GM19397 (cell line): ENCODE measurements around the gene BCAS1.
"Not testable (repeated sequence)": the region's sequence is repeated elsewhere in the genome, so short reads cannot be mapped to it uniquely, and the experiment has no call there.

Experiments
- ATAC-seq: cut with Tn5 transposase; IDR thresholded peaks from one replicate; pipeline ENCODE4 v1.9.1; 2021; ENCODE audit warnings: mild to moderate bottlenecking, moderate library complexity; ENCODE audit not compliant: unreplicated experiment

Gene BCAS1

DNA sequence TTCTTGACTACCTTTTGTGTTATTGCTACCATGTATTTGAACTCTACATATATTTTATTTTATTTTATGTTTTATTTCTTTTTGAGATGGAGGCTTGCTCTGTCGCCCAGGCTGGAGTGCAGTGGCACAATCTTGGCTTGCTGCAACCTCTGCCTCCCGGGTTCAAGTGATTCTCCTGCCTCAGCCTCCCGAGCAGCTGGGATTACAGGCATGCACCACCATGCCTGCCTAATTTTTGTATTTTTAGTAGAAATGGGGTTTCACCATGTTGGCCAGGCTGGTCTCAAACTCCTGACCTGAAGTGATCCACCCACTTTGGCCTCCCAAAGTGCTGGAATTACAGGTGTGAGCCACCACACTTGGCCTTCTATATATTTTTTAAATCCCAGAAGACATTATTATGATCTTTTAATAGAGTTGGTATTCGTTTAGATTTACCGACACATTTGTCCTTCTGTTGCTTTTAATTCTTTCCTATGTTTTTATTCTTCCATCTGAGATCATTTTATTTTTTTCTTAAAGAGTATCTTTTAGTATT is 137.7 kb downstream of the BCAS1 start:
- ATAC-seq, result not testable (repeated sequence)

GRCh38 chr20:53931597-53931996 is 138.8 kb downstream of the BCAS1 start:
- no peak for ATAC-seq

DNA sequence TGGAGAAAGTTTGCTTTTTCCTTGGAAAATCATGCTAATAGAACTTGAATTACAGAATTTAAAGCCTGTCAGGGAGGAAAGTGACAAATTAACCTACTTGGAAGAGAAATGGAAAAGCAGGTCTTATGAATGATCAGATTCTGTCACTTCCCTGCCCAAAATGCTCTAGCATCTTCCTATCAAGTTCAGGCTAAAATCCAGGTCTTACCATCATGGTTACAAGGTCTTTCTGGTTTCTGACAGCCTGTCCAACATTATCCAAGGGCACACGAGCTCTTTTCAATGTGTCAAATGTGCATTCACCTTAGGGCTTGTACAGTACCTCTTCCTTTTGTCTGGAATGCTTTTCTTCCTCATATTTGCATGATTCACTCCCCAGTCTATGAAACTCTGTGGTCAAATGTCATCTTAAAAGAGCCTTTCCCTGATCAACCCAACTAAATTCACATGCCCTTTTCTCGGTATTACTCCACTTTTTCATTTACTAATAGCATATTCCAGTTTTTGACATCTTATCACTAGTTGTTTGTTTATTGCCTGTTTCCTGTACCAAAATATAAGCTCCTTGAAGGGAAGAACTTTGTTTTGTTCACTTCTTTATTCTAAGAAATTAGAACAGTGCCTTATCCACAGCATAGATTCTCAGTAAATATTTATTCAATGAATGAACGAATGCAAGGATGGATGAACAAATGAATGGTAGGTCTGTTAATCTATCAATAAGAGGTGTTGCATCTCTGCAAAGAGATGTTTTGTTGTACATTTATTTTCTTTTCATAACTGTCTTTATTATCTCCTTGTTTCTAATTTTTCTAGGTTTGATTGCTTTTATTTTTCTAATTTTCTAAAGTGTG is 139.5 kb downstream of the BCAS1 start:
- ATAC-seq, result no peak

DNA sequence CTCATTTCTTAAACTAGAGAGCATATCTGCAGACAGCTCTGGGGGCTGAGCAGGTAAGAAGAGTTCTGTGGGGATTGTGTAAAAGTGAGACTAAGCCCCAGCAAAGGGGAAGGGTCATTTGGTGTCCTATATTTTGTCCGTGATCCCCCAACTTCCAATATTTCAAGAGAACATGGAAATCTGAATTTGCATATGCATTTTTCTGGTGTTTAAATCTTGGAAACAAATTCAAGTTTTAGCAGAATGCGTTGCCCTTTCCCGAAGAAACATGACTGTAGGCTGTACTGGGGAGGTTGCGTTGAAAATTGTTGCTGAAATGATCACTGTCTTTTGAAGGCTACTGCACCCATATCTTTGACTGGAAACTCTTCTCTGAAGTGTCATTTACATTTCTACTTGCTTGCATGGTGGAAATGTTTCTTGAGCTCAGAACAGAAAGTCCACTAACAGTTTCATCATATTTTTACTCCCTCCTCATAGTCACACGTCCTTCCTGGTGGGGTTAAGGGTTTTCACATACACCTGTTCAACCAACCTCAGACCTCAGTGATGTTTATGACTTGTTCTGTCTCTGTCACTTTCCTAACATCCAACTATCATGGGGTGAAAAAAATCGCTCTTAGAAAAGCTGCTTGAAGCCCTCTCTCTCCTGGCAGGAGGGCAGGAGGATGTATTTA is 140.3 kb downstream of the BCAS1 start:
- peak; percentile 50 for ATAC-seq

- ATAC-seq, result no peak
Measured at GRCh38 chr20:53929399-53929798, 141.0 kb downstream of the BCAS1 start.

GRCh38 chr20:53927990-53928389 is 142.4 kb downstream of the BCAS1 start:
- ATAC-seq, result no peak

- peak; percentile 65 for ATAC-seq
Measured at GRCh38 chr20:53926428-53927028, 143.9 kb downstream of the BCAS1 start.

DNA sequence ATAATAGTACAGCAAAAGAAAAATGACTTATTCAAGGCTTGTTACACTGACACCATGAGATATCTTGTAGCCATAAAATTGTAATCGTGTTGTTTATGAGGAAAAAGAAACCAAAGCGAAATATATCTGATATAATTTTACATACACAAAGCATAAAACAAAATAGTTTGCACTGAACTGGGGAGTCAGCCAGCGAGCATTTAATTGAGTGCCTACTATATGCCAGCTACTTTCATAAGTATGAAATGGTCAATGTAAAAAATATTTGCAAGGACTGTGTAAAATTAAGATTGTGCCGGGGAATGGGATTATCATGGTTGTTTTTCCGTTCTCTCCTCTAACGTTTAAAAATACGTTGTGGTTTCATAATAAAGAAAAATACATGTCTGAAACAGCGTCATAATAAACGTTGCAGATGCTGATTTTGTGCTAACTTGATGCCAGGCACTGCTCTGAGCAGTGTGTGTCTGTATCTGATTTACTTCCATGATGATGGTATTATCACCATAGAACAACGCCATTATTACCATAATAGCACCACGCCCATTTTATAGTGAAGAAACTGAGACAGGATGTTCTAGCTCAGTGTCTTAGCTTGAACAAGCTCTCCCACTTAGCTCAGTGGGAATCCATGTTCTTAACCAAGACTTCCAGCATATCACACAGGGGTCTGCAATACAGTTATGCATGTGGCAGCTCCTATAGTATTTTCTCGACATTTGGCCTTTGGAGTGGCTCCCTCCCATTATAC is 144.6 kb downstream of the BCAS1 start:
- ATAC-seq, result no peak

DNA sequence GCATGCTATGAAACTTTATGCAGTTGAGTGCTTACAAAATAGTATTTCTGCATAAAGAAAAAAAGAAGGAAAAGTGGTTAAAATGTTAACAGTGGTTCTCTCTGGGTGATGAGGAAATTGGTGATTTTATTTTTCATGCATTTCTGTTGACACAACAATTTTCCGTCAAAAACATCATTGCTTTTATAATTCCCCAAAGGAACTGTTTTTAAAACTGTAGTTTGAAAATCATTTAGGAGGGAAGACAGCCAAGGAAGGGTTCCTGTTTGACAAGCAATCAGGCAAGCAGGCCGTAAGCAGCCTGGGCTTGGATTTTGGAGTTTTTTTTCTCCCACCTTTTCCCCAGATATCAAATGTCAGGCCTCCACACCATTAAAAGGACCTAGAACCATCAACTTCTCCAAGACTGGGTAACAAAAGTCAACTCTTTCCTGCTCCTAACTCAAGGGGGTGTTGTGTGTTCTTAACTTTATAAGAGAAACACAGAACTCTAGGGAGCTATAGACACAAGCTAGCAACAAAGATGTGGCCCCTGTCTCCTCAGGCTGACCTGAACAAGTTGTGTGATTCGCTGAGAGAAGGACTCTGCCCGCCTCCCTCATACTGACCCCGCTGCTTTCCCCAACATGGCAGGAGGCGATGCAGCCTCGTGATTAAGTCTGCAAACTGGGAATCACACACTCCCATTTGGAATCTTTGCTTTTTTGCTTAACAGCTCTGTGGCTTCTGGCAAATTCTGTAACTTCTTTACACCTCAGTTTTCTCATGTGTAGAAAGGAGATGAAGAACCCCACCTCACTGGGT is 146.6 kb downstream of the BCAS1 start:
- no peak for ATAC-seq

- ATAC-seq, result no peak
Measured at GRCh38 chr20:53922901-53923314, 147.5 kb downstream of the BCAS1 start.

DNA sequence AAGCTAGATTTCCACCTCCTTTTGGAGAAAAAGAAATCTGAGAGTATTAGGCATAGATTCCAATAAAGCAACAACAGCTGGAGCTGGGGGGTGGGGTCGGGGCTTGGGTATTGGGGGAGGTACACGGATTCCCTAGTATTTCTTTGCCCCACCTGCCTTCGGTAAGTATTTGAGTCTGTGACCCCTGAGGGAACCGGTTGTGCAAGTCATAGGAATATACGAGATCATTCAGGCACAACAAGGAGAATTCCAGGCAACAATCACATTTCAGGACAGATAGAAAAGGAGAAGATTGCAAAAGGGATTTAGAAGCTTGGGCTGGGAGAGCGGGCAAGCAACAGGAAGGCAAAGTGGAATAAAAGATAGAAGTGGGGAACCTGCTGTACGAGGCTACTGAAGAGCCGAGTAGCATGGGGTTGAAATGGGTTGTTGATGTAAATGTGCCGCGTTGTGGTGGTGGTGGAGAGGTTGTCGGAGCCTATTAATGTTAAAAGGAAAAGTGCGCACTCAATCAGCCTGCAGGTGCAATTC is 148.9 kb downstream of the BCAS1 start:
- ATAC-seq, result no peak

- no peak for ATAC-seq
Measured at GRCh38 chr20:53920647-53921245, 149.6 kb downstream of the BCAS1 start.

DNA sequence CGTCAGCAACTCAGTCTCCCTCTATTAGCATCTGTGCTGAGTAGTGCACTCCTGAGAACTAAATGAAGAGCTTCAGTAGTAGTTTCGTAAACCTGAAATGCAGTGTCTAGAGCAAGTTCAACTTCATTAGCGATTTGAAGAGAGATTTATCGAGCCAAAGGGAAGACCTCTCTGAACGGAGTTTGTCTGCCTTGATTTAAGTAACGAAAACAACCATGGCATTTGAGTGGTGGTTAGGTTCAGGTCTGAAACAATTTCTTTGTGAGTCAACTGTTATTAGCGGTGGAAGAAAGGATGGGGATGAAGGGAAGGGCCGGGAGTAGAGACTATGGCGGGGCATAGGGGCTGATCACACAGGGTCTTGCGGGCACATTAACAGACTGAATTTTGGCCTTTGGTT is 150.5 kb downstream of the BCAS1 start:
- ATAC-seq, result no peak

GRCh38 chr20:53918949-53919361 is 151.4 kb downstream of the BCAS1 start:
- ATAC-seq, result no peak

- ATAC-seq, result no peak
Measured at GRCh38 chr20:53918020-53918311, 152.4 kb downstream of the BCAS1 start.

- peak; percentile 68 for ATAC-seq
Measured at GRCh38 chr20:53917145-53918019, 153.0 kb downstream of the BCAS1 start.

DNA sequence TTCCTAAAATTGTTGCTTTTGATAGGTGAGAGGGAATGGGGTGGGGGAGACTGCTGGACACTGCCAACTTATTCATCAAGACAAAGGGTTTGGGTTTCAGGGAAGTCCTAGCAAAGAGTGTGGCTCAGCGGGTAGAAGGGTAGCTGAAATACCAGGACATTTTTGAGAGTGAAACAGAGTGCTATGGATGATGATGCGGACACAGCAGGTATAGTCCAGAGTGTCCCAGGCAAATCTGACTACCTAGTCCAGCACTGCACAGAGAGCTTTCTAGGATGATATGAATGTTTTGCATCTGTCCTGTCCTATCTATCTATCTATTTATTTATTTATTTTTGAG is 154.3 kb downstream of the BCAS1 start:
- ATAC-seq, result no peak

DNA sequence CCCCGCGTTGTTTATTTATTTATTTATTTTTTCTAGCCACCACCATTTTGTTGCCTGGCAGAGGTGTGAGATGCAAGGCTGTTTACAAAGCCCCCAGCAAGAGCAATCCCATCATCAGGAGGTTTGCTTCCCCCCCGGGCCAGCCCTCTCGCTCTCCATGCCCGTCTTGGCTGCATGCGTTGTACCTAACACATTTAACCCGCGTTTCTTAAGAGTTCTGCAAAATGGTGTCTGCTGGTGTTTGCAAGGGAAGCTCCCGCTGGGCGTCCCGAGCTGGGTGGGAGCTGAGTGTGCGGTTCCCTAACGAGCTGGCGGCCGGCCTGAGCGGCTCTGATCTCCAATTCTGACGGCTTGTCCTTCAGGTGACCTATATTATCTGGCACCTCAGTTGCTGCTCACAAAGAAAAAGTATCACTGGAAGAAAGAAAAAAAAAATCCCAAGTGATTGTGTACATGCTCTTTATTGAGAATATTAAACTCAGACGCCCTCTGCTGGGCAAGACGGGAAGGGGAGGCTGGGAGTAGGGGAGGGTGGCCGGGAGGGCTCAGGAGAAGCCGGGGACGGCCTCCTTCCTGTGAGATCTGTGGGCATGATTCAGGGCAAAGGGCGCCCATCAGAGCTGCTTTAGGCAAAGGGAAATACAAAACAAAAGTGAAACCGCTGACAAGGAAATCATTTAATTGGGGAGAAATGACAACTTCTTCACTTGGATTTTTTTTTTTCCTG is 154.8 kb downstream of the BCAS1 start:
- peak; percentile 58 for ATAC-seq
